Choroid plexus epithelial cell (primary cell): ENCODE data around the gene PHETA1.

ENCODE experiments used
- DNase-seq: peaks from one replicate; pipeline ENCODE4 v3.0.0-alpha.2; 2010; ENCODE audit warnings: low read depth
- H3K4me3 ChIP-seq: 2 replicates; pipeline ENCODE4 v1.5.1; 2011; ENCODE audit warnings: low read depth, mild to moderate bottlenecking, control low read depth, low read length, moderate library complexity
- TF ChIP-seq, protein P1 (sequence below): conservative IDR thresholded peaks from 2 replicates; pipeline ENCODE4 v1.5.1; 2011; ENCODE audit warnings: low read depth, mild to moderate bottlenecking, control low read depth, inconsistent platforms, low read length, moderate library complexity

PHETA1 gene

DNA sequence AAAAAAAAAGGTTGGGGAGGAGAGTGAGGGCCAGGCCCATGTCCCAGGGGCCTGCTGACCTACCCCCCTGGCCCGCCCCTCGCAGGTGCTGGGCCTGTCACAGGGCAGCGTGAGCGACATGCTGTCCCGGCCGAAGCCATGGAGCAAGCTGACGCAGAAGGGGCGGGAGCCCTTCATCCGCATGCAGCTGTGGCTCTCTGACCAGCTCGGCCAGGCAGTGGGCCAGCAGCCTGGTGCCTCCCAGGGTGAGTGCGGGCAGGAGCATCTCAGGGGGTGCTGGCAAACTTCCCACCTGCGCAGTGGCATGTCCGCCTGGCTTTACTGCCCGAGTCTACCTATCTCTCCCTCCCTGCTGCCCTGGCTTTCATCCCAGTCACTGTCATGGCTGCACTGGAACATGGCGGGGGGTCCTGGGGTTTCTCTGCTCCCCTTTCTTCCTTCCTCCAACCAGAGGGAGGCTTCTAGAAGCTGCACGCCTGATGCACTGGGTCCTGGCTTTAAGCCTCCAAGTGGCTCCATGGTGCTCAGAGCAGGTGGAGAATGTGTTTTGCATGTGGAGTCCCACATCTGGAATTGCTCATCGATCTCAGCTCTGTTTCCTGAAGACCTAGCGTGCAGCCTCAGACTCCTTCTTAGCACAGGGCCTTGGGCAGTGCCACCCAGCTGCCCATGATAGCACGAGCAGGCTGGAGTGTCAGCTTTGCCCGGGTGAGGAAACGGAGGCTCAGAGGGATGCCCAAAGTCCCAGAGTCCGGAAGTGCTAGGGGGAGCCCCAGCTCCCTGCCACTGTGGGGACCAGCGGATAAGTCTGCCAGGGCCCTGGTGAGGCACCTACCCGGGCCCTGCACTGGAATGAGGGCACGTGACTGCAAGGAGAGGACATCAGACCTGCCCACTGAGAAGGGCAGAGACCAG lies 46.3 kb downstream of the PHETA1 start:
- no peak for DNase-seq
- TF ChIP-seq, protein P1, sequence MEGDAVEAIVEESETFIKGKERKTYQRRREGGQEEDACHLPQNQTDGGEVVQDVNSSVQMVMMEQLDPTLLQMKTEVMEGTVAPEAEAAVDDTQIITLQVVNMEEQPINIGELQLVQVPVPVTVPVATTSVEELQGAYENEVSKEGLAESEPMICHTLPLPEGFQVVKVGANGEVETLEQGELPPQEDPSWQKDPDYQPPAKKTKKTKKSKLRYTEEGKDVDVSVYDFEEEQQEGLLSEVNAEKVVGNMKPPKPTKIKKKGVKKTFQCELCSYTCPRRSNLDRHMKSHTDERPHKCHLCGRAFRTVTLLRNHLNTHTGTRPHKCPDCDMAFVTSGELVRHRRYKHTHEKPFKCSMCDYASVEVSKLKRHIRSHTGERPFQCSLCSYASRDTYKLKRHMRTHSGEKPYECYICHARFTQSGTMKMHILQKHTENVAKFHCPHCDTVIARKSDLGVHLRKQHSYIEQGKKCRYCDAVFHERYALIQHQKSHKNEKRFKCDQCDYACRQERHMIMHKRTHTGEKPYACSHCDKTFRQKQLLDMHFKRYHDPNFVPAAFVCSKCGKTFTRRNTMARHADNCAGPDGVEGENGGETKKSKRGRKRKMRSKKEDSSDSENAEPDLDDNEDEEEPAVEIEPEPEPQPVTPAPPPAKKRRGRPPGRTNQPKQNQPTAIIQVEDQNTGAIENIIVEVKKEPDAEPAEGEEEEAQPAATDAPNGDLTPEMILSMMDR = no peak
- H3K4me3 ChIP-seq = no peak overlapping the region

GRCh38 chr12:111321317-111321716 lies 47.6 kb downstream of the PHETA1 start:
- no peak overlapping the region for H3K4me3 ChIP-seq
- TF ChIP-seq, protein P1 = no peak
- no peak for DNase-seq

DNA sequence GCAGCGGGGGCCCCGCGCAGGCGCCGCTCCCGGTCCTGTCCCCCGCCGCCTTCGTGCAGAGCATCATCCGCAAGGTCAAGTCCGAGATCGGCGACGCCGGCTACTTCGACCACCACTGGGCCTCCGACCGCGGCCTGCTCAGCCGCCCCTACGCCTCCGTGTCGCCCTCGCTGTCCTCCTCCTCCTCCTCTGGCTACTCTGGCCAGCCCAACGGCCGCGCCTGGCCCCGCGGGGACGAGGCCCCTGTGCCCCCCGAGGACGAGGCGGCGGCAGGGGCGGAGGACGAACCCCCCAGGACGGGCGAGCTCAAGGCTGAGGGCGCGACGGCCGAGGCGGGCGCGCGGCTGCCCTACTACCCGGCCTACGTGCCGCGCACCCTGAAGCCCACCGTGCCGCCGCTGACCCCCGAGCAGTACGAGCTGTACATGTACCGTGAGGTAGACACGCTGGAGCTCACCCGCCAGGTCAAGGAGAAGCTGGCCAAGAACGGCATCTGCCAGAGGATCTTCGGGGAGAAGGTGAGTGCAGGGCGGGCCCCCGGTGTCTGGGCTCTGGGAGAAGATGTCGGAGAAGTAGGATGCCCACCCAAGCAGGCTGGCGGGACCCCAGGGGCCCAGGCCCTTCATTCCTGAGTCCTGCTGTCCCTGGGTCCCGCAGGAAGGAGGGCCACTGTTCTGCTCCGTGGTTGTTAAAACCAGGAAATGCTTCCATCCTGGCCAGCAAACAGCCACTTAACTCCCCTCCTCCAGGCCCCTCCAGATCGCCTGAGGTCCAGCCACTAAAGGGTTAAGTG lies 48.4 kb downstream of the PHETA1 start:
- DNase-seq = no peak
- TF ChIP-seq, protein P1 = no peak
- H3K4me3 ChIP-seq = no peak overlapping the region

GRCh38 chr12:111319600-111320257 lies 49.2 kb downstream of the PHETA1 start:
- no peak for DNase-seq
- TF ChIP-seq, protein P1 = no peak
- no peak overlapping the region for H3K4me3 ChIP-seq

DNA sequence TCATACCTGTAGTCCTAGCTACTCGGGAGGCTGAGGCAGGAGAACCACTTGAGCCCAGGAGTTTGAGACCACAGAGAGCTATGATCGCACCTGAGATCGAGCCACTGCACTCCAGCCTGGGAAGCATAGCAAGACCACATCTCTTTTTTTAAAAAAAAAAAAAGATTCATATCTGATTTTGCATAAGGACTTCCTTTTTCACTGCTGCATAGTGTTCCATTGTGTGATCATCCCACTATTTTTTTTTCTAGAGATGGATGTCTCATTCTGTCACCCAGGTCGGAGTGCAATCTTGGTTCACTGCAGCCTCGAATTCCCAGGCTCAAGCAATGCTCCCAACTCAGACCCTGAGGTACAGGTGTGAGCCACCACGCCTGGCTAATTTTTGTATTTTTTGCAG lies 50.4 kb downstream of the PHETA1 start:
- H3K4me3 ChIP-seq = no peak overlapping the region
- no peak for DNase-seq
- TF ChIP-seq, protein P1 = no peak

GRCh38 chr12:111316671-111317070 lies 52.2 kb downstream of the PHETA1 start:
- no peak for DNase-seq
- TF ChIP-seq, protein P1 = no peak
- H3K4me3 ChIP-seq = no peak overlapping the region
